MCF 10A (cell line): ENCODE measurements around the gene PLSCR2. TPM values are rescaled to one million over a fixed set of nuclear protein-coding genes. Genes with fewer than 3 reads are reported as not detected.

Source experiments
- BruUV-seq: library from RNA; stranded (reverse); fragments of 400-500 nt; replicated peaks from 2 replicates; lab custom pipeline; 2021; lab: Mats Ljungman, UMichigan
- CTCF ChIA-PET: fragments of 300-600 bp; sonication (Branson Sonifier 250); formaldehyde crosslinking; extraction: SDS; loops from one replicate; lab custom pipeline; 2021; ENCODE audit warnings: antibody characterized with exemption, inconsistent platforms; lab: Yijun Ruan, JAX
- POLR2A ChIA-PET: fragments of 300-600, 350-650 bp; sonication (Branson Sonifier 250); formaldehyde crosslinking; extraction: SDS; loops from one replicate; lab custom pipeline; 2020; ENCODE audit warnings: antibody characterized with exemption, inconsistent platforms; lab: Yijun Ruan, JAX
- DNase-seq: peaks from one replicate; pipeline ENCODE4 v3.0.0-alpha.2; 2018; ENCODE audit not compliant: unreplicated experiment
- H3K27ac Mint-ChIP-seq: one replicate; pipeline ENCODE4 v1.8.0; 2022; ENCODE audit warnings: mild to moderate bottlenecking, low read depth, mixed read lengths; ENCODE audit not compliant: unreplicated experiment
- H3K27me3 Mint-ChIP-seq: one replicate; pipeline ENCODE4 v1.8.0; 2022; ENCODE audit warnings: mixed read lengths; ENCODE audit not compliant: insufficient read depth, unreplicated experiment
- H3K36me3 Mint-ChIP-seq: one replicate; pipeline ENCODE4 v1.8.0; 2022; ENCODE audit warnings: mild to moderate bottlenecking, moderate library complexity, mixed read lengths; ENCODE audit not compliant: insufficient read depth, unreplicated experiment
- H3K4me1 Mint-ChIP-seq: one replicate; pipeline ENCODE4 v1.8.0; 2022; ENCODE audit warnings: mixed read lengths; ENCODE audit not compliant: insufficient read depth, unreplicated experiment
- H3K4me3 Mint-ChIP-seq: one replicate; pipeline ENCODE4 v1.8.0; 2022; ENCODE audit warnings: mild to moderate bottlenecking, moderate library complexity, mixed read lengths; ENCODE audit not compliant: unreplicated experiment
- H3K9me3 Mint-ChIP-seq: one replicate; pipeline ENCODE4 v1.8.0; 2022; ENCODE audit warnings: mixed read lengths; ENCODE audit not compliant: unreplicated experiment
- intact Hi-C: fragments of 100-400 bp; cut with micrococcal nuclease; formaldehyde crosslinking; loops from 2 replicates; pipeline ENCODE4 v1.14.1; 2022
- total RNA-seq: library from RNA; stranded (reverse); gene quantifications from 2 replicates; pipeline ENCODE4 v1.2.3, GENCODE V29; 2022
- TF ChIP-seq, protein P1 (sequence below): fragments of 200-600 bp; IDR thresholded peaks from one replicate; pipeline ENCODE4 v1.8.0; 2022; ENCODE audit warnings: antibody characterized with exemption, mild to moderate bottlenecking; ENCODE audit not compliant: unreplicated experiment

The PLSCR2 gene
- total RNA-seq, 1 experiment from 2014 or later = not detected

- Mint-ChIP-seq H3K4me1 (peaks cover 43% of the 10 kb centered on the region), H3K27ac (peak overlapping the region; percentile 59), H3K27me3 (no peaks in the 10 kb centered on the region), H3K9me3 (no peaks in the 10 kb centered on the region), H3K36me3 (peaks cover 9% of the 10 kb centered on the region), H3K4me3 (no peak overlapping the region)
- TF ChIP-seq, protein P1, sequence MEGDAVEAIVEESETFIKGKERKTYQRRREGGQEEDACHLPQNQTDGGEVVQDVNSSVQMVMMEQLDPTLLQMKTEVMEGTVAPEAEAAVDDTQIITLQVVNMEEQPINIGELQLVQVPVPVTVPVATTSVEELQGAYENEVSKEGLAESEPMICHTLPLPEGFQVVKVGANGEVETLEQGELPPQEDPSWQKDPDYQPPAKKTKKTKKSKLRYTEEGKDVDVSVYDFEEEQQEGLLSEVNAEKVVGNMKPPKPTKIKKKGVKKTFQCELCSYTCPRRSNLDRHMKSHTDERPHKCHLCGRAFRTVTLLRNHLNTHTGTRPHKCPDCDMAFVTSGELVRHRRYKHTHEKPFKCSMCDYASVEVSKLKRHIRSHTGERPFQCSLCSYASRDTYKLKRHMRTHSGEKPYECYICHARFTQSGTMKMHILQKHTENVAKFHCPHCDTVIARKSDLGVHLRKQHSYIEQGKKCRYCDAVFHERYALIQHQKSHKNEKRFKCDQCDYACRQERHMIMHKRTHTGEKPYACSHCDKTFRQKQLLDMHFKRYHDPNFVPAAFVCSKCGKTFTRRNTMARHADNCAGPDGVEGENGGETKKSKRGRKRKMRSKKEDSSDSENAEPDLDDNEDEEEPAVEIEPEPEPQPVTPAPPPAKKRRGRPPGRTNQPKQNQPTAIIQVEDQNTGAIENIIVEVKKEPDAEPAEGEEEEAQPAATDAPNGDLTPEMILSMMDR = no peak
- no peak for DNase-seq
- ChIA-PET POLR2A (interaction anchor here (0.8 to 3.1 kb wide), 3 partner anchors 9 to 39 kb away, joined by 4 to 14 read pairs (median 4); partner anchors contain the start of gene PLSCR1), CTCF (interaction anchor here (0.6 to 2.9 kb wide), 11 partner anchors 14 to 314 kb away, joined by 3 to 13 read pairs (median 3); partner anchors contain the start of gene PLSCR1)
- BruUV-seq = no TSS peak
- intact Hi-C loops = no loop called here
Measured at GRCh38 chr3:146504498-146505197, 35.3 kb upstream of the PLSCR2 start.

GRCh38 chr3:146503461-146504202, 34.3 kb upstream of the PLSCR2 start:
- no TSS peak for BruUV-seq
- CTCF ChIA-PET = interaction anchor here (0.5 to 2.9 kb wide), 9 partner anchors 25 to 1726 kb away, joined by 3 to 13 read pairs (median 3); partner anchors contain the start of gene PLSCR1
- intact Hi-C loops = loop anchor here (2.0 kb wide), 1 partner anchor 41 kb away; the partner anchor contains the start of gene PLSCR1
- peak; percentile 86 for DNase-seq
- TF ChIP-seq, protein P1 = peak; percentile 24
- Mint-ChIP-seq H3K4me3 (peak overlapping the region; percentile 2), H3K9me3 (no peaks in the 10 kb centered on the region), H3K27ac (peak overlapping the region; percentile 59), H3K27me3 (no peaks in the 10 kb centered on the region), H3K36me3 (peaks cover 9% of the 10 kb centered on the region), H3K4me1 (peaks cover 43% of the 10 kb centered on the region)
- POLR2A ChIA-PET = interaction anchor here (0.8 to 3.1 kb wide), 4 partner anchors 11 to 45 kb away, joined by 4 to 14 read pairs (median 4); partner anchors contain the start of gene PLSCR1

- POLR2A ChIA-PET = interaction anchor here (0.7 to 1.5 kb wide), 2 partner anchors 12 to 46 kb away, joined by 4 to 5 read pairs; no protein-coding TSS in a partner anchor
- DNase-seq = no peak
- no TSS peak for BruUV-seq
- intact Hi-C loops = loop anchor here (2.0 kb wide), 1 partner anchor 42 kb away; the partner anchor contains the start of gene PLSCR1
- Mint-ChIP-seq H3K36me3 (peaks cover 9% of the 10 kb centered on the region), H3K4me1 (peaks cover 37% of the 10 kb centered on the region), H3K27me3 (no peaks in the 10 kb centered on the region), H3K4me3 (peak overlapping the region; percentile 2), H3K27ac (peak overlapping the region; percentile 59), H3K9me3 (no peaks in the 10 kb centered on the region)
- TF ChIP-seq, protein P1 = no peak
- CTCF ChIA-PET = interaction anchor here (0.6 to 2.9 kb wide), 4 partner anchors 41 to 438 kb away, joined by 3 to 13 read pairs (median 3); partner anchors contain the start of gene PLSCR1
Measured at GRCh38 chr3:146502887-146503460, 33.6 kb upstream of the PLSCR2 start.
